ENCODE measurements around the gene FKBP6. TPM values are rescaled to one million over a fixed set of nuclear protein-coding genes. Genes with fewer than 3 reads are reported as not detected.

Gene FKBP6
- total RNA-seq, 2 experiments from 2014 or later = not detected

- H3K4me1 Mint-ChIP-seq (ENCODE audit: low read depth) = no peaks in the 10 kb centered on the region
- intact Hi-C loops (cut with DNase I, micrococcal nuclease) = no loop called here
- no peak for ATAC-seq (ENCODE audit: poor library complexity)
- H3K4me3 Mint-ChIP-seq = no peak overlapping the region
- no peaks in the 10 kb centered on the region for H3K4me1 ChIP-seq (ENCODE audit: insufficient read depth, low read length)
- no peak for DNase-seq
- H3K27ac Mint-ChIP-seq = no peak overlapping the region
- no peaks in the 10 kb centered on the region for H3K27me3 ChIP-seq (ENCODE audit: control insufficient read depth in 1 of 2, insufficient read depth in 2 of 2, low read length in 2 of 2)
- peaks cover 22 to 26% of the 10 kb centered on the region in 2 experiments for H3K9me3 ChIP-seq (ENCODE audit: control insufficient read depth in 1 of 2, insufficient read depth in 1 of 2, low read length in 2 of 2)
- POLR2A ChIA-PET = no interaction called here
- TF ChIP-seq, protein P1, sequence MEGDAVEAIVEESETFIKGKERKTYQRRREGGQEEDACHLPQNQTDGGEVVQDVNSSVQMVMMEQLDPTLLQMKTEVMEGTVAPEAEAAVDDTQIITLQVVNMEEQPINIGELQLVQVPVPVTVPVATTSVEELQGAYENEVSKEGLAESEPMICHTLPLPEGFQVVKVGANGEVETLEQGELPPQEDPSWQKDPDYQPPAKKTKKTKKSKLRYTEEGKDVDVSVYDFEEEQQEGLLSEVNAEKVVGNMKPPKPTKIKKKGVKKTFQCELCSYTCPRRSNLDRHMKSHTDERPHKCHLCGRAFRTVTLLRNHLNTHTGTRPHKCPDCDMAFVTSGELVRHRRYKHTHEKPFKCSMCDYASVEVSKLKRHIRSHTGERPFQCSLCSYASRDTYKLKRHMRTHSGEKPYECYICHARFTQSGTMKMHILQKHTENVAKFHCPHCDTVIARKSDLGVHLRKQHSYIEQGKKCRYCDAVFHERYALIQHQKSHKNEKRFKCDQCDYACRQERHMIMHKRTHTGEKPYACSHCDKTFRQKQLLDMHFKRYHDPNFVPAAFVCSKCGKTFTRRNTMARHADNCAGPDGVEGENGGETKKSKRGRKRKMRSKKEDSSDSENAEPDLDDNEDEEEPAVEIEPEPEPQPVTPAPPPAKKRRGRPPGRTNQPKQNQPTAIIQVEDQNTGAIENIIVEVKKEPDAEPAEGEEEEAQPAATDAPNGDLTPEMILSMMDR (IDR thresholded peaks at IDR 0.05) = no peak
- peaks cover 10% of the 10 kb centered on the region for H3K9me3 Mint-ChIP-seq
- CTCF ChIA-PET = no interaction called here
- H3K4me3 ChIP-seq (ENCODE audit: low read length) = no peak overlapping the region
- H3K27me3 Mint-ChIP-seq = peaks cover 5% of the 10 kb centered on the region
- no peaks in the 10 kb centered on the region for H3K36me3 ChIP-seq (ENCODE audit: insufficient read depth, low read length)
- no peaks in the 10 kb centered on the region for H3K36me3 Mint-ChIP-seq (ENCODE audit: low read depth)
- H3K27ac ChIP-seq (ENCODE audit: low read depth in 1 of 2, low read length in 2 of 2) = no peak overlapping the region
Measured at GRCh38 chr7:73391396-73391795, 63.4 kb downstream of the FKBP6 start.

DNA sequence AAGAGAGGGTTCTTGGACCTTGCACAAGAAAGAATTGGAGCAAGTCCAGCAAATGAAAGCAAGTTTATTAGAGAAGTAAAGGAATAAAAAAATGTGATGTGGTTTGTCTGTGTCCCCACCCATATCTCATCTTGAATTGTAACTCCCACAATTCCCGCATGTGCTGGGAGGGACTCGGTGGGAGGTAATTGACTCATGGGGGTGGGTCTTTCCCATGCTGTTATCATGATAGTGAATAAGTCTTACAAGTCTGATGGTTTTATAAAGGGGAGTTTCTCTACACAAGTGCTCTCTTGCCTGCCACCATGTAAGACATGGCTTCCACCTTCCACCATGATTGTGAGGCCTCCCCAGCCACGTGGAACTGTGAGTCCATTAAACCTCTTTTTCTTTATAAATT is 66.5 kb downstream of the FKBP6 start:
- peaks cover 4% of the 10 kb centered on the region for H3K9me3 Mint-ChIP-seq
- no peak for ATAC-seq (ENCODE audit: poor library complexity)

DNA sequence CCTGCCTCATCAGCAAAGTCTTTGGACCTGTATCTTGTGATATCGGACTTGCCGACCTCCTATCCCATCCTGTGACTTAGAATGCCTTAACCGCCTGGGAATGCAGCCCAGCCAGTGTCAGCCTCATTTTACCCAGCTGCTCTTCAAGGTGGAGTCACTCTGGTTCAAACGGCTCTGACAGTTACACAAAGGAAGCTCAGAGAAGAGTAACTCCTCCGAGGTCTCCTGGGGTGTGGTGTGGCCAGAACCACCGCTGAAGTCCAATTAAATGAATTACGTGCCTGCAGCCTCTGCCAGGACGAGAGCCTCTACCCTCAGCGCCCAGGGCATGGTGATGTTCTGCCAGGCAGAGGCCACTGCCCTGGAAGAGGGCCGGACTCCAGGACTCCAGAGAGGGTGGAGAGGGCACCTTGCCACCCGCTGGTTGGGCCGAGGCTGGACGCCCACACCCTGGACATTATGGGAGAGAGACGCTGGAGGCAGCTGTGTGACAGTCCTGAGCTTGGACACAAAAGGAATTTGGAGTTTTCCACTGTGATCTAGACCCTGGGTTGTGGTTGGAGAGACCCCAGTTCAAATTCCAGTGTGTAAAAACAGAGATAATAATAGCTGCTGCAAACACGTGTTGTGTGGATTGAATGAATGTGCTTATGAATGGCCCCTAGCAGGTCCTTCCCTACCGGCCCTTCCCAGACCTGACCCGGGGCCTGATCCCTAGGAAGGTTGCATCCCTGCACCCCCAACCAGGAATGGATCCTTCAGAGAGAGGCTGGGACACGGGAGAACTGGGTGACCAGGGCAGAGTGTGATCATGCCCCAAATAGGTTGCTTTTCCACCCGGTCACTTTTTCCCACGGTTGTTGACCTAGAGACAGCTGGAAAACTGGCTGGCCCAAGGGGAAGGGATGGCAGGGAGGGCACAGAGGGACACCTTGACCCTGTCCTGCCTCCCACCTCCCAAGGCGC is 67.9 kb downstream of the FKBP6 start:
- Mint-ChIP-seq H3K9me3 (no peaks in the 10 kb centered on the region), H3K4me1 (ENCODE audit: low read depth) (no peaks in the 10 kb centered on the region), H3K27me3 (peaks cover 5% of the 10 kb centered on the region), H3K36me3 (ENCODE audit: low read depth) (no peaks in the 10 kb centered on the region), H3K27ac (no peak overlapping the region), H3K4me3 (no peak overlapping the region)
- no peaks in the 10 kb centered on the region for H3K27me3 ChIP-seq (ENCODE audit: control insufficient read depth in 1 of 2, insufficient read depth in 2 of 2, low read length in 2 of 2)
- no peaks in the 10 kb centered on the region for H3K4me1 ChIP-seq (ENCODE audit: insufficient read depth, low read length)
- no peaks in the 10 kb centered on the region for H3K36me3 ChIP-seq (ENCODE audit: insufficient read depth, low read length)
- TF ChIP-seq, protein P1 (IDR thresholded peaks at IDR 0.05) = no peak
- ChIA-PET POLR2A (no interaction called here), CTCF (no interaction called here)
- intact Hi-C loops (cut with DNase I, micrococcal nuclease) = no loop called here
- no peak overlapping the region for H3K4me3 ChIP-seq (ENCODE audit: low read length)
- H3K27ac ChIP-seq (ENCODE audit: low read depth in 1 of 2, low read length in 2 of 2) = no peak overlapping the region
- ATAC-seq (ENCODE audit: poor library complexity) (no peak), DNase-seq (no peak)
- H3K9me3 ChIP-seq (ENCODE audit: control insufficient read depth in 1 of 2, insufficient read depth in 1 of 2, low read length in 2 of 2) = no peaks in the 10 kb centered on the region

More for the DNA sequence above, 66.5 kb downstream of the FKBP6 start:
- no peak overlapping the region for H3K27ac Mint-ChIP-seq
- Histone ChIP-seq H3K27ac (ENCODE audit: low read depth in 1 of 2, low read length in 2 of 2) (no peak overlapping the region), H3K9me3 (ENCODE audit: control insufficient read depth in 1 of 2, insufficient read depth in 1 of 2, low read length in 2 of 2) (peaks cover 6% of the 10 kb centered on the region in 2 experiments), H3K4me1 (ENCODE audit: insufficient read depth, low read length) (no peaks in the 10 kb centered on the region), H3K36me3 (ENCODE audit: insufficient read depth, low read length) (no peaks in the 10 kb centered on the region), H3K4me3 (ENCODE audit: low read length) (no peak overlapping the region), H3K27me3 (ENCODE audit: control insufficient read depth in 1 of 2, insufficient read depth in 2 of 2, low read length in 2 of 2) (no peaks in the 10 kb centered on the region)
- H3K4me3 Mint-ChIP-seq = no peak overlapping the region
- POLR2A ChIA-PET = no interaction called here
- no peak for DNase-seq
- intact Hi-C loops (cut with DNase I, micrococcal nuclease) = no loop called here
- CTCF ChIA-PET = no interaction called here
- TF ChIP-seq, protein P1 (IDR thresholded peaks at IDR 0.05) = no peak
- no peaks in the 10 kb centered on the region for H3K36me3 Mint-ChIP-seq (ENCODE audit: low read depth)
- no peaks in the 10 kb centered on the region for H3K4me1 Mint-ChIP-seq (ENCODE audit: low read depth)
- peaks cover 5% of the 10 kb centered on the region for H3K27me3 Mint-ChIP-seq
